Mesenchymal stem cell (in vitro differentiated cells and primary cell): ENCODE results near the gene C19orf85.
A peak's percentile ranks its signal among the peaks of the same experiment; 100 is the strongest.

ENCODE experiments used
- DNase-seq: peaks from one replicate; pipeline ENCODE4 v3.0.0-alpha.2; 2013
- H2AFZ ChIP-seq: one replicate; pipeline ENCODE4 v1.6.1; 2013; ENCODE audit warnings: low read depth, mild to moderate bottlenecking, control low read depth, inconsistent platforms, low read length, moderate library complexity
- H2AK5ac ChIP-seq: 2 replicates; pipeline ENCODE4 v1.6.1; 2013; ENCODE audit warnings: low read length, moderate library complexity, mild to moderate bottlenecking, inconsistent platforms; ENCODE audit not compliant: severe bottlenecking
- H2BK120ac ChIP-seq: one replicate; pipeline ENCODE4 v1.6.1; 2013; ENCODE audit warnings: low read depth, mild to moderate bottlenecking, inconsistent platforms, low read length, moderate library complexity
- H2BK12ac ChIP-seq, 2 experiments: one replicate each; pipeline ENCODE4 v1.6.1; 2013; ENCODE audit warnings: inconsistent platforms in 2 of 2, low read length in 2 of 2, mild to moderate bottlenecking in 2 of 2, moderate library complexity in 2 of 2, control low read depth in 1 of 2
- H2BK15ac ChIP-seq: one replicate; pipeline ENCODE4 v1.6.1; 2013; ENCODE audit warnings: mild to moderate bottlenecking, low read depth, inconsistent platforms; ENCODE audit not compliant: poor library complexity, severe bottlenecking
- H2BK5ac ChIP-seq: 2 replicates; pipeline ENCODE4 v1.6.1; 2013; ENCODE audit warnings: low read depth, mild to moderate bottlenecking, low read length, control low read depth, inconsistent platforms; ENCODE audit not compliant: poor library complexity, severe bottlenecking
- H3K14ac ChIP-seq, 2 experiments: one replicate each; pipeline ENCODE4 v1.6.1; 2013; ENCODE audit warnings: inconsistent platforms in 2 of 2, low read length in 2 of 2, control low read depth in 1 of 2, mild to moderate bottlenecking in 1 of 2, moderate library complexity in 1 of 2
- H3K18ac ChIP-seq, 2 experiments: one replicate each; pipeline ENCODE4 v1.6.1; 2013; ENCODE audit warnings: inconsistent platforms in 2 of 2, low read length in 2 of 2, control low read depth in 1 of 2, low read depth in 1 of 2, mild to moderate bottlenecking in 1 of 2
- H3K23ac ChIP-seq, 2 experiments: one replicate each; pipeline ENCODE4 v1.6.1; 2013; ENCODE audit warnings: inconsistent platforms in 2 of 2, low read length in 2 of 2, mild to moderate bottlenecking in 2 of 2, moderate library complexity in 2 of 2, control low read depth in 1 of 2
- H3K27ac ChIP-seq: 2 replicates; pipeline ENCODE4 v1.5.1; 2013; ENCODE audit warnings: mild to moderate bottlenecking, moderate library complexity, low read length, control low read depth, inconsistent platforms; ENCODE audit not compliant: poor library complexity, severe bottlenecking
- H3K27me3 ChIP-seq, 2 experiments: 2 replicates each; pipeline versions ENCODE4 v1.6.1 to v1.7.0; 2013; ENCODE audit warnings: low read length in 2 of 2, mild to moderate bottlenecking in 2 of 2, moderate library complexity in 2 of 2, control low read depth in 1 of 2, inconsistent platforms in 1 of 2; ENCODE audit not compliant: control insufficient read depth in 1 of 2, insufficient read depth in 1 of 2
- H3K36me3 ChIP-seq, 2 experiments: 2 replicates each; pipeline versions ENCODE4 v1.6.1 to v1.7.0; 2013; ENCODE audit warnings: low read length in 2 of 2, control low read depth in 1 of 2, inconsistent platforms in 1 of 2, low read depth in 1 of 2, mild to moderate bottlenecking in 1 of 2; ENCODE audit not compliant: insufficient read depth in 2 of 2, control insufficient read depth in 1 of 2
- H3K4ac ChIP-seq, 2 experiments: one replicate each; pipeline ENCODE4 v1.6.1; 2013; ENCODE audit warnings: inconsistent platforms in 2 of 2, low read length in 2 of 2, mild to moderate bottlenecking in 2 of 2, moderate library complexity in 2 of 2, control low read depth in 1 of 2, low read depth in 1 of 2
- H3K4me1 ChIP-seq: 2 replicates; pipeline ENCODE4 v1.6.1; 2013; ENCODE audit warnings: low read depth, low read length, control low read depth; ENCODE audit not compliant: control insufficient read depth, insufficient read depth
- H3K4me2 ChIP-seq: 2 replicates; pipeline ENCODE4 v1.6.1; 2013; ENCODE audit warnings: low read length, mild to moderate bottlenecking, inconsistent platforms; ENCODE audit not compliant: poor library complexity, severe bottlenecking
- H3K4me3 ChIP-seq, 2 experiments: 2 replicates each; pipeline versions ENCODE4 v1.5.1 to v1.7.0; 2013; ENCODE audit warnings: low read length in 2 of 2, mild to moderate bottlenecking in 2 of 2, control low read depth in 1 of 2, low read depth in 1 of 2; ENCODE audit not compliant: insufficient read depth in 1 of 2
- H3K79me1 ChIP-seq: replicated peaks from 2 replicates; pipeline ENCODE4 v1.6.1; 2013; ENCODE audit warnings: mild to moderate bottlenecking, control low read depth, low read length, inconsistent platforms; ENCODE audit not compliant: poor library complexity, severe bottlenecking
- H3K9ac ChIP-seq: 2 replicates; pipeline ENCODE4 v1.7.0; 2013; ENCODE audit warnings: mild to moderate bottlenecking, low read length, moderate library complexity
- H3K9me3 ChIP-seq: 2 replicates; pipeline ENCODE4 v1.7.0; 2013; ENCODE audit warnings: mild to moderate bottlenecking, low read length; ENCODE audit not compliant: control insufficient read depth
- H4K8ac ChIP-seq: one replicate; pipeline ENCODE4 v1.6.1; 2013; ENCODE audit warnings: inconsistent platforms, mild to moderate bottlenecking, low read length, moderate library complexity
- H4K91ac ChIP-seq: one replicate; pipeline ENCODE4 v1.6.1; 2013; ENCODE audit warnings: mild to moderate bottlenecking, low read length, inconsistent platforms
- WGBS: methylation state at CpG from one replicate; pipeline ENCODE4 v1.1.7; 2013; ENCODE audit warnings: mixed read lengths; 5-methylcytosine and 5-hydroxymethylcytosine counted together

Gene C19orf85

DNA sequence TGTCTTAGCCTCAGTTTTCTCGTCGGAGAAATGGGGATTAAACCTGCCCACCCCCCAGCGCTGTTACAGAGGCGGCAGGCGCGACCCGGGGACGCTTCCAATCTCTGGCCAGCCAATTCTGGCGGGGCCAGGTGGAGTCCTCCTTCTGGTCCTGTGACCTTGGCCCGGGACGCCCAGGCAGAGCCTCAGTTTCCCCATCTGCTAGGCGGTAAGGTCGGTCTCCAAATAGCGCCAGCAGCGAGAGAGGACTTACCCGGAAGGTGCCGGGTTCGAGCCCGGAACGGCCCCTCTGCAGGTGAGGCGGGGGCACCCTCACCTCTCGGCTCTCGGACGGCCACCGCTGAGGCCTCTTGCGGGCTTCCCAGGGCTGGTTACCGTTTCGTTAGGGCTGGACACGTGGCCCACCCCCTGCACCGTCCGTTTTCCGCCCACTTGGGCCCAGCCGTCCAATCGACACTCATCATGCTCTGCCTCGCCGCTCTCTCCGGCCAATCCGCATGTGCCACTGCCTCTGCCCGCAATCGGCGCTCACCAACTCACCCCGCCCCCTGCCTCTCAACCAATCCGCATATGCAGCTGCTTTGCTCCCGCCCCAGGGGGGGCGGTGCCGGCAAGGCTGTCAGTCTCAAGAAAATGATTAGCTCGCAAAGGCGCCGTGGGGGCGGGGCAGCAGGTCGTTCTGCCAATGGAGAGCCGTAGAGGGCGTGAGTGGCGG is 3.1 kb downstream of the C19orf85 start, which contains the start of gene ISOC2:
Gene ISOC2, minus strand, starts transcription at position 384 of the 715 bp plus-strand sequence. CDS start 5,156 bp downstream, outside the sequence.
- Histone ChIP-seq H3K27ac (peak within 1 kb of the TSS; percentile 70), H3K4me3 (peak within 1 kb of the TSS; percentile 86 to 99), H3K27me3 (no peaks in the 10 kb centered on the region), H2BK5ac (peak within 1 kb of the TSS; percentile 51), H2AFZ (peak within 1 kb of the TSS; percentile 87), H2BK15ac (peak within 1 kb of the TSS; percentile 33), H2BK12ac (peak within 1 kb of the TSS in 1 of 2 experiments; percentile 50), H3K23ac (peak within 1 kb of the TSS in 1 of 2 experiments; percentile 46), H3K4ac (peak within 1 kb of the TSS; percentile 77 to 99), H3K9me3 (no peaks in the 10 kb centered on the region), H3K4me1 (peaks cover 17% of the 10 kb centered on the region), H3K36me3 (peaks cover 0 to 6% of the 10 kb centered on the region in 2 experiments), H3K18ac (peak within 1 kb of the TSS; percentile 95 to 98), H2BK120ac (peak within 1 kb of the TSS; percentile 4), H3K79me1 (peaks cover 14% of the 10 kb centered on the region), H4K8ac (peak within 1 kb of the TSS; percentile 47), H4K91ac (peak within 1 kb of the TSS; percentile 91), H3K4me2 (peak within 1 kb of the TSS; percentile 86), H3K9ac (peak within 1 kb of the TSS; percentile 96), H3K14ac (peak within 1 kb of the TSS in 1 of 2 experiments; percentile 50), H2AK5ac (peak within 1 kb of the TSS; percentile 65)
- peak; percentile 100 for DNase-seq
- 1% methylated on average over 54 of the region's 54 CpGs for WGBS

DNA sequence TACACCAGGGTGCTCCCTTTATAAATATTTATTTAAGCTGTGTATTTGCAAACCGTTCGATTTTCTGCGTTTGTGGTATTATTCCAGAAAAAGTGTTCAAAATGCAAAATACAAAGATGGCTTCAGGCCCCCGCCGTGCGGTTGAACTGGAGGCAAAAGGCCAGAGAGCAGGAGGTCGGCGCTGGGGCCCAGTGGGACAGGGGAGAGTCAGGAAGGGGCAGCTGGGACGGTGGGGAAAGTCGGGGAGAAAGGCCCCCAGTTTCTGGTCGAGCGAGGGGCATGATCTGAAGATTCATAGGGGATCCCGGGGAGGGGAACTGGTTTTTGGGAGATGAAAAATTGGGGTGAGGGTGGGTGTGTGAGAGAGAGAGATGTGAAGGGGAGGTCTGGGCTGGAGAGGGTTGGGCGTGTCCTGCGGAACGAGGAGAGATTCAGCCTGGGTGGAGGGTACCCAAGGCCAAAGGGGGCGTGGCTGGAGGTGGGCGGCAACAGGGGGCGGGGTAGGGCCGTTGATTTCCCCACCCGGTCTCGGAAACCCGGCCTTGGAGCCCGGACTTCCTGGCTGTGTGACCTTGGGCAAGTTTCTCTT is 3.8 kb downstream of the C19orf85 start:
- WGBS, result 8% methylated on average over 24 of the region's 24 CpGs
- H3K14ac ChIP-seq, result no peak overlapping the region

DNA sequence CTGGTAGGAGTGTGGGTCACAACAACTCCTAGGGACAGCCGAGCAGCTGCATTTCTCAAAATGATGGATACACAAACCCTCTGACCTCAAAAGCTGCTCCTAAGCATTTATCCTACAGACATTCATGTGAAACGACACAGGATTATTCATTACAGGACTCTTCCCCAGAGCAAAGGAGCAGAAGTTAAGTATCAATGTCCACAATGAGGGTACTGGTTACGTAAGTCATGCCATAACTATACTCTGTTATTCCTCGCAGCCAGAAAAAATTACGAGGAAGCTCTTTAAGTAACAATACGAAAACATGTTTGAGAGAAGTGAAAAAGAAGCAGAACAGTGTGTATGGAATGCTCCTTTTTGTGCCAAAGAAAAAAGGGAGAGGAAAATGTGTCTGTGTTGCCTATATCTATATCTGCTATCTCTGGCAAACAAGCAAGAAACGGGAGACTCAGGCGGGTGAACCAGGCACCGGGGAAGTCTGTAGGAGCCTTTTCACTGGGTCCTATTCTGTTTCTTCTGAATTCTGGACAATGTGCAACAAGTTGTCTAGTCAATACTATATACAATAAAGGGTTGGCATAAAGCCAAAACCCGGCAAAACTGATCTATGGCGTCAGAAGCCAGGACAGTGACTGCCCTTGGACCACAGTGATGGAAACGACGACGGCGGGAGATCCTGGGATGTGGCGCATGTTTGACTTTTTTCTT is 4.4 kb downstream of the C19orf85 start:
- Histone ChIP-seq H4K8ac (no peak overlapping the region), H3K27ac (no peak overlapping the region), H2BK5ac (no peak overlapping the region), H4K91ac (no peak overlapping the region), H2AK5ac (peak overlapping the region; percentile 35), H2AFZ (no peak overlapping the region), H3K9me3 (no peaks in the 10 kb centered on the region), H2BK120ac (no peak overlapping the region), H3K4me2 (peak overlapping the region; percentile 86), H3K9ac (peak overlapping the region; percentile 96), H3K36me3 (peaks cover 6 to 19% of the 10 kb centered on the region in 2 experiments), H3K4me3 (peak overlapping the region in 1 of 2 experiments; percentile 95), H2BK15ac (no peak overlapping the region), H3K18ac (no peak overlapping the region), H3K14ac (no peak overlapping the region), H3K27me3 (no peaks in the 10 kb centered on the region), H3K23ac (no peak overlapping the region), H3K4me1 (peaks cover 15% of the 10 kb centered on the region), H3K79me1 (peaks cover 22% of the 10 kb centered on the region), H2BK12ac (no peak overlapping the region), H3K4ac (no peak overlapping the region)
- WGBS, result 47% methylated on average over 16 of the region's 16 CpGs
- peak; percentile 73 for DNase-seq

More for the DNA sequence above, 3.8 kb downstream of the C19orf85 start:
- H3K23ac ChIP-seq, result no peak overlapping the region
- H2BK5ac ChIP-seq, result peak overlapping the region; percentile 51
- H3K9me3 ChIP-seq, result no peaks in the 10 kb centered on the region
- peak overlapping the region in 1 of 2 experiments; percentile 50 for H2BK12ac ChIP-seq
- H3K79me1 ChIP-seq, result peaks cover 18% of the 10 kb centered on the region
- no peak overlapping the region for H2BK15ac ChIP-seq
- H3K4me3 ChIP-seq, result peak overlapping the region; percentile 86 to 95
- peak overlapping the region in 1 of 2 experiments; percentile 62 for H3K4ac ChIP-seq
- peak overlapping the region; percentile 65 for H2AK5ac ChIP-seq
- peak overlapping the region; percentile 95 to 98 for H3K18ac ChIP-seq
- H3K4me1 ChIP-seq, result peaks cover 17% of the 10 kb centered on the region
- no peak overlapping the region for H4K91ac ChIP-seq
- H4K8ac ChIP-seq, result no peak overlapping the region
- H3K27ac ChIP-seq, result peak overlapping the region; percentile 70
- peaks cover 0 to 13% of the 10 kb centered on the region in 2 experiments for H3K36me3 ChIP-seq
- H3K27me3 ChIP-seq, result no peaks in the 10 kb centered on the region
- H2AFZ ChIP-seq, result no peak overlapping the region
- H2BK120ac ChIP-seq, result no peak overlapping the region
- peak overlapping the region; percentile 96 for H3K9ac ChIP-seq
- H3K4me2 ChIP-seq, result peak overlapping the region; percentile 86
- peak; percentile 83 for DNase-seq
